K562 (cell line): ENCODE results near the gene RNF103. TPM values are rescaled to one million over a fixed set of nuclear protein-coding genes. Genes with fewer than 3 reads are reported as not detected.

Source experiments
- ELF4 ChIP-seq: fragments of 450-650 bp; formaldehyde crosslinking; IDR thresholded peaks from 2 replicates; pipeline ENCODE4 v1.4.0; 2022; ENCODE audit warnings: missing genetic modification characterization
- FOXK1 ChIP-seq: sonication (generic); formaldehyde crosslinking; IDR thresholded peaks from 2 replicates; pipeline ENCODE4 v1.8.0; 2022; ENCODE audit warnings: missing genetic modification reagents, mild to moderate bottlenecking, borderline replicate concordance
- GATAD2B ChIP-seq: fragments of 450-650 bp; IDR thresholded peaks from 2 replicates; pipeline ENCODE4 v1.6.1; 2017; ENCODE audit warnings: mild to moderate bottlenecking, borderline replicate concordance
- HNRNPLL ChIP-seq: fragments of 200-400 bp; formaldehyde crosslinking; IDR thresholded peaks from 2 replicates; pipeline ENCODE4 v1.6.1; 2017; ENCODE audit warnings: low read length, low read depth, mild to moderate bottlenecking; ENCODE audit not compliant: poor library complexity, severe bottlenecking
- KDM5B ChIP-seq: fragments of 200-600 bp; sonication (generic); IDR thresholded peaks from 2 replicates; pipeline ENCODE4 v1.6.1; 2012; ENCODE audit warnings: low read depth, mild to moderate bottlenecking, moderate library complexity, low read length, control low read depth, inconsistent platforms; ENCODE audit not compliant: insufficient replicate concordance
- NRF1 ChIP-seq, 2 experiments: fragments of 450-650 bp; IDR thresholded peaks in 1 of 2; conservative IDR thresholded peaks in 1 of 2; 2 replicates each; pipeline ENCODE4 v1.6.1; 2014; ENCODE audit warnings: mild to moderate bottlenecking in 2 of 2
- OTX1 ChIP-seq: fragments of 450-650 bp; formaldehyde crosslinking; IDR thresholded peaks from 2 replicates; pipeline ENCODE4 v1.4.0; 2022; ENCODE audit warnings: mild to moderate bottlenecking
- PHB ChIP-seq: fragments of 250-450 bp; sonication (Bioruptor Pico); IDR thresholded peaks from 2 replicates; pipeline ENCODE4 v1.5.0; 2021
- POLR2A ChIP-seq: fragments of 450-650 bp; conservative IDR thresholded peaks from 2 replicates; pipeline ENCODE4 v1.6.1; 2016
- SIX5 ChIP-seq, 2 experiments: IDR thresholded peaks; 2 replicates each; pipeline ENCODE4 v1.6.1; 2011; ENCODE audit warnings: low read length in 2 of 2, borderline replicate concordance in 1 of 2, low read depth in 1 of 2, mild to moderate bottlenecking in 1 of 2, moderate library complexity in 1 of 2; ENCODE audit not compliant: insufficient read depth in 1 of 2
- SMARCA4 ChIP-seq: fragments of 450-650 bp; IDR thresholded peaks from 2 replicates; pipeline ENCODE4 v1.6.1; 2016
- TAF15 ChIP-seq: fragments of 200-400 bp; formaldehyde crosslinking; IDR thresholded peaks from 2 replicates; pipeline ENCODE4 v1.6.1; 2017; ENCODE audit warnings: mild to moderate bottlenecking, low read depth, low read length, moderate library complexity
- ZBTB1 ChIP-seq: sonication (generic); formaldehyde crosslinking; IDR thresholded peaks from 2 replicates; pipeline ENCODE4 v1.8.1; 2023; ENCODE audit warnings: missing genetic modification reagents, low read depth, mild to moderate bottlenecking, borderline replicate concordance
- ZNF239 ChIP-seq: fragments of 250-450 bp; sonication (Bioruptor Pico); IDR thresholded peaks from 2 replicates; pipeline ENCODE4 v1.4.0; 2020; ENCODE audit warnings: mild to moderate bottlenecking
- ZNF263 ChIP-seq: sonication (generic); formaldehyde crosslinking; IDR thresholded peaks from 2 replicates; pipeline ENCODE4 v1.8.0; 2022; ENCODE audit warnings: mild to moderate bottlenecking, missing genetic modification reagents, borderline replicate concordance
- ZNF551 ChIP-seq: fragments of 250-450 bp; sonication (Bioruptor Pico); IDR thresholded peaks from 2 replicates; pipeline ENCODE4 v1.5.0; 2021; ENCODE audit warnings: mild to moderate bottlenecking, moderate library complexity
- ZNF76 ChIP-seq: fragments of 250-450 bp; sonication (Bioruptor Pico); IDR thresholded peaks from 2 replicates; pipeline ENCODE4 v1.4.0; 2020; ENCODE audit warnings: mild to moderate bottlenecking, moderate library complexity, borderline replicate concordance
- polyA plus RNA-seq, 8 experiments: library from polyadenylated mRNA; depleted of rRNA in 4 of 8; stranded (reverse) in 5 of 8; unstranded in 3 of 8; fragments of >200 nt; fragmentation: Nextera tagmentation in 2 of 8; fragmentation: Illumina TruSeq in 1 of 8; extraction: Ambion mirVana in 2 of 8; extraction: Trizol in 1 of 8; gene quantifications; 2 replicates each; pipeline versions ENCODE4 v1.2.1 to v1.2.3, GENCODE V29; 2011 to 2014; ENCODE audit warnings: inconsistent platforms in 1 of 8, missing spikeins in 1 of 8
- total RNA-seq, 7 experiments: library from RNA; depleted of rRNA in 6 of 7; stranded (reverse); fragments of >200 nt in 6 of 7; fragmentation: Illumina TruSeq in 2 of 7; extraction: Trizol in 2 of 7; gene quantifications; 2 replicates each; pipeline versions ENCODE4 v1.2.1 to v1.2.3, GENCODE V29; 2011 to 2021; ENCODE audit warnings: low replicate concordance in 1 of 7
- TF ChIP-seq, protein P1 (sequence below): fragments of 250-450 bp; sonication (Bioruptor Pico); IDR thresholded peaks from 2 replicates; pipeline ENCODE4 v1.4.0; 2020; ENCODE audit warnings: mild to moderate bottlenecking
- TF ChIP-seq, protein P2 (sequence below): fragments of 450-650 bp; IDR thresholded peaks from 2 replicates; pipeline ENCODE4 v1.6.1; 2016; ENCODE audit warnings: low read depth
- TF ChIP-seq, protein P3 (sequence below): fragments of 450-650 bp; IDR thresholded peaks from 2 replicates; pipeline ENCODE4 v1.6.1; 2016; ENCODE audit warnings: low read depth, mild to moderate bottlenecking, moderate library complexity

Gene RNF103
- total and polyA plus RNA-seq, 9 of the 15 experiments (the other 6 are each of a cell fraction or from before 2014, with no cell fraction given) = 1.2 to 6.8 (median 4.6) TPM

DNA sequence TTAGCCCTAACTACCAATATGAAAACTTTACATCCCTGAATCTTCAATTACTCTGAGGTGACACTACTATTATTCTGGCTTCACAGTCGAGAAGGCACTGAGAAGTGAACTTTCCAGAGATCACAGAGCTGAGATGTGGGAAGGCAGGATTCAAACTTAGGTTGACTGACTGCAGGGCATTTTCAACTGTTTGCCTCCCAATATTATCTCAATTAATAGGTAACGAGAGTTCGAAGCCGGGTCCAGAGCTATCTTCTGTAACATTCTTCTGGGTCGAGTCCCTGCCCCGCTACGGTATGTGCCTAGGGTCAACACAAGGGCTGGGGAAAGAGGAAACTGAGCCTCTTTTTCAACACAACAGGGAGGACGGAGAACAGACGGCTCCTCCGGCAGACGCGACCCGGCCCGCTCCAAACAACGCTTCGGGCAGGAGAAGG is 61.2 kb downstream of the RNF103 start (continued):
- TF ChIP-seq ZNF76 = no peak
- TF ChIP-seq KDM5B = peak; percentile 11
- TF ChIP-seq ZNF551 (CRISPR knock-in tag) = no peak
- TF ChIP-seq, protein P1, sequence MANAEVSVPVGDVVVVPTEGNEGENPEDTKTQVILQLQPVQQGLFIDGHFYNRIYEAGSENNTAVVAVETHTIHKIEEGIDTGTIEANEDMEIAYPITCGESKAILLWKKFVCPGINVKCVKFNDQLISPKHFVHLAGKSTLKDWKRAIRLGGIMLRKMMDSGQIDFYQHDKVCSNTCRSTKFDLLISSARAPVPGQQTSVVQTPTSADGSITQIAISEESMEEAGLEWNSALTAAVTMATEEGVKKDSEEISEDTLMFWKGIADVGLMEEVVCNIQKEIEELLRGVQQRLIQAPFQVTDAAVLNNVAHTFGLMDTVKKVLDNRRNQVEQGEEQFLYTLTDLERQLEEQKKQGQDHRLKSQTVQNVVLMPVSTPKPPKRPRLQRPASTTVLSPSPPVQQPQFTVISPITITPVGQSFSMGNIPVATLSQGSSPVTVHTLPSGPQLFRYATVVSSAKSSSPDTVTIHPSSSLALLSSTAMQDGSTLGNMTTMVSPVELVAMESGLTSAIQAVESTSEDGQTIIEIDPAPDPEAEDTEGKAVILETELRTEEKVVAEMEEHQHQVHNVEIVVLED (CRISPR knock-in tag) = 0 out of 2 replicates have a peak, but pooled peaks have one; percentile 22
- TF ChIP-seq FOXK1 (CRISPR knock-in tag) = no peak
- TF ChIP-seq, protein P2, sequence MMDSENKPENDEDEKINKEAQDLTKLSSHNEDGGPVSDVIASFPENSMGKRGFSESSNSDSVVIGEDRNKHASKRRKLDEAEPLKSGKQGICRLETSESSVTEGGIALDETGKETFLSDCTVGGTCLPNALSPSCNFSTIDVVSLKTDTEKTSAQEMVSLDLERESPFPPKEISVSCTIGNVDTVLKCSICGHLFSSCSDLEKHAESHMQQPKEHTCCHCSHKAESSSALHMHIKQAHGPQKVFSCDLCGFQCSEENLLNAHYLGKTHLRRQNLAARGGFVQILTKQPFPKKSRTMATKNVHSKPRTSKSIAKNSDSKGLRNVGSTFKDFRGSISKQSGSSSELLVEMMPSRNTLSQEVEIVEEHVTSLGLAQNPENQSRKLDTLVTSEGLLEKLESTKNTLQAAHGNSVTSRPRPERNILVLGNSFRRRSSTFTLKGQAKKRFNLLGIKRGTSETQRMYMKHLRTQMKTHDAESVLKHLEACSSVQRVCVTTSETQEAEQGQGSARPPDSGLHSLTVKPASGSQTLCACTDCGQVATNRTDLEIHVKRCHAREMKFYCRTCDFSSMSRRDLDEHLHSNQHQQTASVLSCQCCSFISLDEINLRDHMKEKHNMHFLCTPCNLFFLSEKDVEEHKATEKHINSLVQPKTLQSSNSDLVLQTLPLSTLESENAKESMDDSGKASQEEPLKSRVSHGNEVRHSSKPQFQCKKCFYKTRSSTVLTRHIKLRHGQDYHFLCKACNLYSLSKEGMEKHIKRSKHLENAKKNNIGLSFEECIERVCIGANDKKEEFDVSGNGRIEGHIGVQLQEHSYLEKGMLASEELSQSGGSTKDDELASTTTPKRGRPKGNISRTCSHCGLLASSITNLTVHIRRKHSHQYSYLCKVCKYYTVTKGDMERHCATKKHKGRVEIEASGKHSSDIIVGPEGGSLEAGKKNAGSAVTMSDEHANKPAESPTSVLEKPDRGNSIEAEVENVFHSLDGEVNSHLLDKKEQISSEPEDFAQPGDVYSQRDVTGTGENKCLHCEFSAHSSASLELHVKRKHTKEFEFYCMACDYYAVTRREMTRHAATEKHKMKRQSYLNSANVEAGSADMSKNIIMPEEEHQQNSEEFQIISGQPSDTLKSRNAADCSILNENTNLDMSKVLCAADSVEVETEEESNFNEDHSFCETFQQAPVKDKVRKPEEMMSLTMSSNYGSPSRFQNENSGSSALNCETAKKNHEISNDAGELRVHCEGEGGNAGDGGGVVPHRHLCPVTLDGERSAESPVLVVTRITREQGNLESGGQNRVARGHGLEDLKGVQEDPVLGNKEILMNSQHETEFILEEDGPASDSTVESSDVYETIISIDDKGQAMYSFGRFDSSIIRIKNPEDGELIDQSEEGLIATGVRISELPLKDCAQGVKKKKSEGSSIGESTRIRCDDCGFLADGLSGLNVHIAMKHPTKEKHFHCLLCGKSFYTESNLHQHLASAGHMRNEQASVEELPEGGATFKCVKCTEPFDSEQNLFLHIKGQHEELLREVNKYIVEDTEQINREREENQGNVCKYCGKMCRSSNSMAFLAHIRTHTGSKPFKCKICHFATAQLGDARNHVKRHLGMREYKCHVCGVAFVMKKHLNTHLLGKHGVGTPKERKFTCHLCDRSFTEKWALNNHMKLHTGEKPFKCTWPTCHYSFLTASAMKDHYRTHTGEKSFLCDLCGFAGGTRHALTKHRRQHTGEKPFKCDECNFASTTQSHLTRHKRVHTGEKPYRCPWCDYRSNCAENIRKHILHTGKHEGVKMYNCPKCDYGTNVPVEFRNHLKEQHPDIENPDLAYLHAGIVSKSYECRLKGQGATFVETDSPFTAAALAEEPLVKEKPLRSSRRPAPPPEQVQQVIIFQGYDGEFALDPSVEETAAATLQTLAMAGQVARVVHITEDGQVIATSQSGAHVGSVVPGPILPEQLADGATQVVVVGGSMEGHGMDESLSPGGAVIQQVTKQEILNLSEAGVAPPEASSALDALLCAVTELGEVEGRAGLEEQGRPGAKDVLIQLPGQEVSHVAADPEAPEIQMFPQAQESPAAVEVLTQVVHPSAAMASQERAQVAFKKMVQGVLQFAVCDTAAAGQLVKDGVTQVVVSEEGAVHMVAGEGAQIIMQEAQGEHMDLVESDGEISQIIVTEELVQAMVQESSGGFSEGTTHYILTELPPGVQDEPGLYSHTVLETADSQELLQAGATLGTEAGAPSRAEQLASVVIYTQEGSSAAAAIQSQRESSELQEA = peak; percentile 86
- TF ChIP-seq PHB = no peak
- no peak for TF ChIP-seq ZNF239
- TF ChIP-seq SIX5 (IDR thresholded peaks at IDR 0.05; ENCODE audit: borderline replicate concordance in 1 of 2, insufficient read depth in 1 of 2, low read depth in 1 of 2, low read length in 2 of 2) = no peak
- TF ChIP-seq POLR2A = no peak
- TF ChIP-seq NRF1 (conservative IDR thresholded peaks at IDR 0.05 in 1 of 2, IDR thresholded peaks at IDR 0.05 in 1 of 2) = no peak
- 0 out of 2 replicates have a peak, but pooled peaks have one; percentile 9 for TF ChIP-seq ELF4
- TF ChIP-seq SMARCA4 = no peak
- no peak for TF ChIP-seq ZBTB1 (CRISPR knock-in tag)
- no peak for TF ChIP-seq HNRNPLL
- TF ChIP-seq ZNF263 (CRISPR knock-in tag) = peak; percentile 77
- TF ChIP-seq GATAD2B = no peak
- TF ChIP-seq, protein P3, sequence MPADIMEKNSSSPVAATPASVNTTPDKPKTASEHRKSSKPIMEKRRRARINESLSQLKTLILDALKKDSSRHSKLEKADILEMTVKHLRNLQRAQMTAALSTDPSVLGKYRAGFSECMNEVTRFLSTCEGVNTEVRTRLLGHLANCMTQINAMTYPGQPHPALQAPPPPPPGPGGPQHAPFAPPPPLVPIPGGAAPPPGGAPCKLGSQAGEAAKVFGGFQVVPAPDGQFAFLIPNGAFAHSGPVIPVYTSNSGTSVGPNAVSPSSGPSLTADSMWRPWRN = no peak
- no peak for TF ChIP-seq TAF15
- 0 out of 2 replicates have a peak, but pooled peaks have one; percentile 19 for TF ChIP-seq OTX1 (CRISPR knock-in tag)
